HEK293 (cell line): ENCODE measurements around the gene ATP4A.

Source experiments
- CTCF ChIA-PET: fragments of 350-600 bp; formaldehyde crosslinking; extraction: SDS; loops from one replicate; lab custom pipeline; 2021; ENCODE audit warnings: antibody characterized with exemption; lab: Yijun Ruan, JAX
- POLR2A ChIA-PET: fragments of 300-600 bp; formaldehyde crosslinking; extraction: SDS; loops from one replicate; lab custom pipeline; 2020; ENCODE audit warnings: antibody characterized with exemption, inconsistent platforms; lab: Yijun Ruan, JAX
- H3K27ac ChIP-seq: fragments of 200-500 bp; sonication (Bioruptor generic); 2 replicates; pipeline ENCODE4 v1.5.1; 2014; ENCODE audit warnings: low read depth, low read length, control low read depth, inconsistent platforms; ENCODE audit errors: extremely low read depth
- H3K36me3 ChIP-seq, 2 experiments: fragments of 200-500 bp in 1 of 2; sonication (Bioruptor generic) in 1 of 2; 1 replicate in 1 of 2; 2 replicates in 1 of 2; pipeline ENCODE4 v1.5.1; 2014 to 2017; ENCODE audit warnings: inconsistent platforms in 2 of 2, low read length in 2 of 2; ENCODE audit not compliant: control insufficient read depth in 2 of 2, insufficient read depth in 1 of 2
- H3K4me1 ChIP-seq: fragments of 200-500 bp; sonication (Bioruptor generic); 2 replicates; pipeline ENCODE4 v1.5.1; 2014; ENCODE audit warnings: mild to moderate bottlenecking, low read length, inconsistent platforms; ENCODE audit not compliant: control insufficient read depth, insufficient read depth
- H3K4me3 ChIP-seq: 2 replicates; pipeline ENCODE4 v1.5.1; 2011; ENCODE audit warnings: low read depth, mild to moderate bottlenecking, control low read depth, low read length, moderate library complexity
- H3K9me3 ChIP-seq: fragments of 200-500 bp; sonication (Bioruptor generic); 2 replicates; pipeline ENCODE4 v1.5.1; 2014; ENCODE audit warnings: low read depth, low read length, inconsistent platforms; ENCODE audit not compliant: control insufficient read depth, insufficient read depth
- EGR2 ChIP-seq: fragments of 450-650 bp; formaldehyde crosslinking; IDR thresholded peaks from 2 replicates; pipeline ENCODE4 v1.5.1; 2016; ENCODE audit warnings: low read depth, missing biosample characterization, missing genetic modification characterization
- ELK4 ChIP-seq: IDR thresholded peaks from 2 replicates; pipeline ENCODE4 v1.6.1; 2011; ENCODE audit warnings: mild to moderate bottlenecking, low read depth, low read length, borderline replicate concordance
- GLIS1 ChIP-seq: fragments of 450-650 bp; formaldehyde crosslinking; IDR thresholded peaks from 2 replicates; pipeline ENCODE4 v1.5.1; 2016; ENCODE audit warnings: missing biosample characterization, missing genetic modification characterization
- HIC1 ChIP-seq: fragments of 450-650 bp; formaldehyde crosslinking; IDR thresholded peaks from 2 replicates; pipeline ENCODE4 v1.5.1; 2016; ENCODE audit warnings: missing biosample characterization, missing genetic modification characterization
- KLF9 ChIP-seq: fragments of 450-650 bp; formaldehyde crosslinking; IDR thresholded peaks from 2 replicates; pipeline ENCODE4 v1.5.1; 2016; ENCODE audit warnings: missing biosample characterization, missing genetic modification characterization, low read depth
- SP7 ChIP-seq: fragments of 450-650 bp; formaldehyde crosslinking; IDR thresholded peaks from 2 replicates; pipeline ENCODE4 v1.5.1; 2016; ENCODE audit warnings: missing biosample characterization, missing genetic modification characterization
- ZFHX2 ChIP-seq: fragments of 450-650 bp; formaldehyde crosslinking; conservative IDR thresholded peaks from 2 replicates; pipeline ENCODE4 v1.5.1; 2016; ENCODE audit warnings: missing biosample characterization, missing genetic modification characterization
- ZIC2 ChIP-seq: fragments of 450-650 bp; formaldehyde crosslinking; IDR thresholded peaks from 2 replicates; pipeline ENCODE4 v1.5.1; 2016; ENCODE audit warnings: missing biosample characterization, missing genetic modification characterization
- ZNF274 ChIP-seq, 2 experiments: fragments of 200-500 bp in 1 of 2; fragments of 450-650 bp in 1 of 2; sonication (Bioruptor generic) in 1 of 2; formaldehyde crosslinking in 1 of 2; IDR thresholded peaks; 2 replicates each; pipeline versions ENCODE4 v1.5.1 to v1.6.1; 2014 to 2016; ENCODE audit warnings: borderline replicate concordance in 1 of 2, inconsistent platforms in 1 of 2, low read length in 1 of 2, missing biosample characterization in 1 of 2, missing genetic modification characterization in 1 of 2
- ZNF350 ChIP-seq: fragments of 450-650 bp; formaldehyde crosslinking; IDR thresholded peaks from 2 replicates; pipeline ENCODE4 v1.5.0; 2017; ENCODE audit warnings: missing biosample characterization, mild to moderate bottlenecking, missing genetic modification characterization
- ZNF423 ChIP-seq: fragments of 450-650 bp; formaldehyde crosslinking; IDR thresholded peaks from 2 replicates; pipeline ENCODE4 v1.5.1; 2016; ENCODE audit warnings: missing biosample characterization, missing genetic modification characterization
- ZNF544 ChIP-seq: fragments of 450-650 bp; formaldehyde crosslinking; IDR thresholded peaks from 2 replicates; pipeline ENCODE4 v1.5.0; 2017; ENCODE audit warnings: missing biosample characterization, missing genetic modification characterization
- ZNF580 ChIP-seq: fragments of 450-650 bp; formaldehyde crosslinking; IDR thresholded peaks from 2 replicates; pipeline ENCODE4 v1.5.1; 2016; ENCODE audit warnings: missing biosample characterization, missing genetic modification characterization
- ZNF621 ChIP-seq: fragments of 450-650 bp; formaldehyde crosslinking; IDR thresholded peaks from 2 replicates; pipeline ENCODE4 v1.5.1; 2017; ENCODE audit warnings: missing biosample characterization, missing genetic modification characterization
- ZNF629 ChIP-seq: fragments of 450-650 bp; formaldehyde crosslinking; IDR thresholded peaks from 2 replicates; pipeline ENCODE4 v1.5.1; 2017; ENCODE audit warnings: missing biosample characterization, missing genetic modification characterization
- ZNF701 ChIP-seq: fragments of 450-650 bp; formaldehyde crosslinking; IDR thresholded peaks from 2 replicates; pipeline ENCODE4 v1.5.1; 2016; ENCODE audit warnings: missing biosample characterization, missing genetic modification characterization
- ZNF843 ChIP-seq: fragments of 450-650 bp; formaldehyde crosslinking; IDR thresholded peaks from 2 replicates; pipeline ENCODE4 v1.5.1; 2016; ENCODE audit warnings: missing biosample characterization, missing genetic modification characterization

ATP4A gene

GRCh38 chr19:35533201-35533821 is 30.1 kb downstream of the ATP4A start, which contains the start of gene GAPDHS (continued):
- no peak for TF ChIP-seq ZNF274 (IDR thresholded peaks at IDR 0.05; ENCODE audit: low read length)
- TF ChIP-seq ZNF274 (tag by site-specific recombination; IDR thresholded peaks at IDR 0.05; ENCODE audit: borderline replicate concordance): no peak
- TF ChIP-seq GLIS1 (tag by site-specific recombination): no peak
- TF ChIP-seq ZNF423 (tag by site-specific recombination): no peak
- no peak for TF ChIP-seq KLF9 (tag by site-specific recombination)
- no peak for TF ChIP-seq ZNF350
- no peak for TF ChIP-seq ELK4
- TF ChIP-seq ZNF580: no peak
- TF ChIP-seq SP7: no peak
- no peak for TF ChIP-seq ZNF843 (tag by site-specific recombination)
- peak; percentile 98 for TF ChIP-seq ZNF629 (tag by site-specific recombination)

- POLR2A ChIA-PET: interaction anchor here (4.3 kb wide), 1 partner anchor 21 kb away, joined by 18 read pairs; no protein-coding TSS in a partner anchor
- Histone ChIP-seq H3K27ac (no peak overlapping the region), H3K4me3 (no peak overlapping the region)
- TF ChIP-seq ZNF544 (no peak), ZIC2 (tag by site-specific recombination) (peak; percentile 75)
- TF ChIP-seq, all 188 proteins: peak for 1
- Histone ChIP-seq H3K36me3 (peaks cover 0 to 2% of the 10 kb centered on the region in 2 experiments; a peak in 1 of 3 replicates), H3K4me1 (0 out of 2 replicates have a peak, but pooled peaks cover 2% of the 10 kb centered on the region), H3K9me3 (no peaks in the 10 kb centered on the region)
- CTCF ChIA-PET: interaction anchor here (0.6 to 1.8 kb wide), 8 partner anchors 16 to 487 kb away, joined by 3 to 15 read pairs (median 4); no protein-coding TSS in a partner anchor
Observed at GRCh38 chr19:35531291-35531690, 32.2 kb downstream of the ATP4A start.

- Histone ChIP-seq H3K9me3 (no peaks in the 10 kb centered on the region), H3K36me3 (no peaks in the 10 kb centered on the region; a peak in 1 of 3 replicates), H3K27ac (no peak overlapping the region), H3K4me1 (no peaks in the 10 kb centered on the region), H3K4me3 (no peak overlapping the region)
- ChIA-PET CTCF (interaction anchor here (0.6 to 2.0 kb wide), 6 partner anchors 19 to 556 kb away, joined by 3 to 19 read pairs (median 7); no protein-coding TSS in a partner anchor), POLR2A (interaction anchor here (0.9 to 4.3 kb wide), 4 partner anchors 12 to 43 kb away, joined by 3 to 18 read pairs (median 3); no protein-coding TSS in a partner anchor)
- TF ChIP-seq ZFHX2 (tag by site-specific recombination) (peak; percentile 91), ZNF701 (no peak), HIC1 (tag by site-specific recombination) (0 out of 2 replicates have a peak, but pooled peaks have one; percentile 13), EGR2 (peak; percentile 96; the same call in 1 of the 2 replicates), ZNF621 (tag by site-specific recombination) (0 out of 2 replicates have a peak, but pooled peaks have one; percentile 11)
Observed at GRCh38 chr19:35529241-35530218, 33.9 kb downstream of the ATP4A start.
